Stimulated activated CD8-positive, alpha-beta memory T cell treated with anti-CD3 and anti-CD28 coated beads, Interleukin-12 subunit alpha, Interleukin-12 subunit beta, amount 100 ng/mL, for 1 hour (primary cell): Measurements from ENCODE around the gene SMIM34.
"Not testable (repeated sequence)": the region's sequence is repeated elsewhere in the genome, so short reads cannot be mapped to it uniquely, and the experiment has no call there.

ENCODE experiments used
- DNase-seq: peaks from one replicate; pipeline ENCODE4 v3.0.0-alpha.2; 2020; ENCODE audit warnings: low read depth

The SMIM34 gene, protein sequence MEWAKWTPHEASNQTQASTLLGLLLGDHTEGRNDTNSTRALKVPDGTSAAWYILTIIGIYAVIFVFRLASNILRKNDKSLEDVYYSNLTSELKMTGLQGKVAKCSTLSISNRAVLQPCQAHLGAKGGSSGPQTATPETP

DNA sequence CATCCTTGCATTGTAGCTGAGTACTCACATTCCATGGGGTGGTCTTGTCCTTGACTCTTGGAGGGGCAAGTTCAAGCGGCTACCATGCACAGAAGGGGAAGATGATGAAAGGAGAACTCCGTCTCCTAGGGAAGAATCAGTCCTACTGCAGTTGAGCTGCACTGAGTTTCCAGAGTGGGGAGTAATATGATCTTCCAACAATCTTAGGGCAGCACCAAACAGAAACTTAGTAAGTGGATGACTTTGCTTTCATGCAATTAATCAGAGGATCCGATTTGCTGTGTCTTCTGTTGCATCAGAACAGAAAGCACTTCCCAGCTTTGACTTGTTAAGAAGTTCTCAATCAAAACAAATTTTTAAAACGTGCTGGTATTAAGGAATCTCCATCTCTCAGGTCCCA, at the start of gene SMIM34:
TSS of gene SMIM34 (minus strand) at position 147 of the 400 bp plus-strand sequence. CDS start at position 35, 112 bp downstream.
- DNase-seq = not testable (repeated sequence)

DNA sequence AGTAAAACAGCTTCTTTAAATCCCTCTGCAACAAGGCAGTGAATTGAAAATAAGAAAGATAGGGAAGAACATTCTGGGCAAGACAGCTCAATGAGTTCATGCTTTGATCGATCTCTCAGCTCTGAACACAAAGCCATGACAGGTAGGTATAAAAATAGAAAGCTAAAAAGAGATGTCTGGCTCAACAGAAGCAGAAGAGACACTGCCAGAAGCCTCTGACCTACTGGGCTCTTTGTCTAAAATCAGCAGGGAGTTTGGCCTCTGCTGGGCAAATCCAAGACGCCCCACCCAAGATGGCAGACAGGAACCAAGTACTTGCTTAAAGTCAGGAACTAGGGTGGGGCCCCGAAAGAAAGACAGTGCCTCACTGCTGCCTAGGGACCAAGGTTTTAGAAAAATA, 43.6 kb upstream of the SMIM34 start:
- DNase-seq = not testable (repeated sequence)

DNA sequence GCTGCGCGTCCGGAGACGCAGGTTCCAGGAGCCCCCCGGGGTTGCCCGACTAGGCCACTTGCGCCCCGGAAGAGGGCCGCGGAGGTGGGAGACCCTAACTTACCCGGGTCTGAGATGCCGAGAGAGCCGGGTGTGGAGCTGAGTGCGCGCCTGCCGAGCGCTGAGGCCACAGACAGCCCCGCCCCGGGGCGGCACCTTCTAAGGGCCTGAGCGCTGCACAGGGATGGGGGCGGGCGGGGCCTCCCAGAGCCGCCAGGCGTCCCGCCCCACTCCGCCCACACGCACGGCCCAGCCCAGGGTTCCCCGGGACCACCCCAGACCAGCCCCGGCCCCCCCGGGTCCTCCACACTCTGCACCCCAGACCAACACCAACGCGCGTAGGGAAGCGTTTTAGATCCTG, 35.7 kb upstream of the SMIM34 start:
- not testable (repeated sequence) for DNase-seq

DNA sequence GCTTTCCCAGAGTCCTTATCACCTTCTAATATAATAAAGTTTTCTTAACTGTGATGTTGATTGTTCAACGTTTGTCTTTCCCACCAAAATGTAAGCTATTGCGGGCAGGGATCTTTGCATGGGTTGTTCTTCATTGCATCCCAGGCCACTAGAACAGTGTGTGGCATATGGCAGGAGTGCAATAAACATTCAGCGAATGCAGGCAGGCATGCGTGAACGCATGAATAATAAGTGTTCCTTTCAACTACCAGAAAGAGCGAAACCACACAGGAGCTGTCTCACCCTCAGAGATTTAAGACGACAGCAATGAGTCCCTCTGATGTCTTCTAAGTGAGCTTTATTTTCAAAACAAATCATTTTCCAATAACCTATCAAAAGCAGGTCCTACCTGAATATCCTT, 34.5 kb upstream of the SMIM34 start:
- DNase-seq = not testable (repeated sequence)

DNA sequence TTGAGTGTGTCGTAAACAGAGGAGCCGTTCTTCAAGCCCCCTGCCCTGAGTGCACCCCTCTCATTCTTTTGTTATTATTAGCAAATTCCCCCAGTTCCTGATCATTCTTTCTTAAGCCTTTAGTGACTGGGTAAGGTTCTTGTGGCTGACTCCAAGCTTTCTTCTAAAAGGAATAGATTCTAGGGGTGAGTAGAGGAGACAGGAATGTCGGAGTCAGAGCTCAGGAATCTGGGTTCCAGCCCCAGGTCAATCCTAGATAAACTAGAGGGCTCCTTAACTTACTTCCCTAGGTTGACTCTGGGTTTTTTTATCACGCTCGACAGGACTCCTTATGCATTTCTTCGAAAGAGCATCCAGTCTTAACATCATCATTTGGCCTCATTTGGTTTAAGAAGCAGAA, 32.4 kb upstream of the SMIM34 start:
- not testable (repeated sequence) for DNase-seq

DNA sequence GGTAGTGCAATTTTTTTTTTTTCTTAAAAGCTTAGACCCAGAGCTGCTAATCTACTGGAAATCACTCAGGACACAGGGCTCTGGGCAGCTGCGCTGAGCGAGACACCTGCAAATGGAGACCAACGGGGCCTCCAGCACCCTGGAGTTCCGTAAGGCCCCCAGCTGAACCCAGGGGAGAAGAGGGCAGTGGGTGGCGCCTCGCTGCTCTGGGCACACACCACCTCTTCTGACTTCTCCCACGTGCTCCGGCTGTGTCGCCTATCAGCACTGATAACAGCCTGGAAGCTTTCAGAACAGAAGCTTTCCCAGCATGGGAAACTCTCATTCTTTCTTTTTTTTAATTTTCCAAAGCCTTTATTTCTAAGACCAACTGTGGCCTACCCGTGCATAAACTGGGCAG, 31.9 kb upstream of the SMIM34 start:
- not testable (repeated sequence) for DNase-seq

DNA sequence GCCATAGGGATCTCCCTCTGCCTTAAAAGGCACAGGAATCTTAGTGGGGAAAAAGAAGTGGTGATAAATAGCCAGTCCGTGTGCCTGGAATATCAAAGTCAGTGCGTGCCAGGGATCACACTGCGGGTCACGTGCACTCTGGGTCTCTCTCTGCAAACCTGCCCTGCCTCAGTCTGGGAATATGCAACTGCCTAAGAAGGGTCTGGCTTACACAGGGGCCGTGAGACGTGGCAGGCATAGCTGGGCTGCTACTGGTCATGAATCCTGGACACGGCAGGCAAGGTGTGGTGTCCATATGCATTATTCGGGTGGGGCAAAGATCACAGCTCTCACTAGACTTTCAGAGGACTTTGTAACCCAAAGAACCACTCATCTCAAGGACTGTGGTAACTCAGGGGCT, 23.3 kb upstream of the SMIM34 start:
- not testable (repeated sequence) for DNase-seq

DNA sequence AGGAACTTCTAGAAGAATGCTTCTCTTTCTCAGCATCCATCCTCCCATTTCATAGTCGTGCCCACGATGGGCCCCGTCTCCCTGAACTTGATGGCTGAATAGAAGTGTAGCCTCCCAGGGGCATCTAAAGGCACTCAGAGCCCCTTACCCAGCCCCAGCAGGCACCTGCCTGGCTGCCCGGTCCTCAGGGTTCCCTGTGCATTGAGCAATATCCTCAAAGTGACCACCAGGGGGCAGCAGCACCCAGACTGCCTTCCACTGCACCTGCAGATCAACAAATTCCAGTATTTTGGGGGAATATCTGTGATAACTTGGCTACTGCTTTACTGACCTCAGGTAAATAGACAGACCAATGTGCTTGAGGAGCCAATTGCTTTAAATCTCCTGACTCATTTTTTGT, 19.7 kb upstream of the SMIM34 start:
- not testable (repeated sequence) for DNase-seq

DNA sequence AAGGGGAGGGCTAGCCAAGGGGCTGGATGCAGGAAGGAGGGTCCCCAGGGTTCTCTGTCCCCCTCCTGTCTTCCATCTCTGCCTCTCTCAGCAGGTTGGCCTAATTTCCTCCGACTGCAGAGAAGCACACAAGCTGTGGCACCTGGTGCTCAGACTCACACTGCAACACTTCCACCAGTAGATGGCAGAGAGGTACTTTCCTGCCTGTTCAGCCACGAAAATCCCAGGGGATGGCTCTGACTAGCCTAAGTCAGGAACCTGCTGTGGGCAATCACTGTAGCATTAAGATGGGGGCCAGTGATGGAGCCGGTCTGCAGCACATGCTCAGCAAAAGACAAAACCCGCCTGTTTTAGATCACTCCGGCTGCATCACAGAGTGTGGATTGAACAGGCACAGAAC, 6.0 kb upstream of the SMIM34 start:
- DNase-seq = not testable (repeated sequence)

DNA sequence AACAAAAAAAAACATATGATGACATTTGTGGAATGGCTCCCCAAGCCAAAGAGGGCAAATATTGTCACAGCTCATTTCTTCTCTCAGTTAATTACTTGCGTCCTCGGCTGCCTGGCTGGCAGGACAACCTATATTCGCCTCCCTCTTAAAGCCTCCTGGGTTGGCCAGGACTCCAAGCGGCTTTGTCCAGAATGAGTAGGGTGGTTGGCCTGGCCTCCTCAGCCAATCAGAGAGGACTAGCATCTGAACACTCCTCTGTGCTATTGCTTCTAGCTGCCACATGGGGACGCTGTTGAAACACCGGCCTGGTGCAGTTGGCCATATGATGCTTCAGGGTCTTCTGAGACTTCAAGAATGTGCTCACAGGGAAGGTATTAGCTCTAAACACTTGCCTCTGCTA, 4.7 kb upstream of the SMIM34 start:
- DNase-seq = not testable (repeated sequence)

DNA sequence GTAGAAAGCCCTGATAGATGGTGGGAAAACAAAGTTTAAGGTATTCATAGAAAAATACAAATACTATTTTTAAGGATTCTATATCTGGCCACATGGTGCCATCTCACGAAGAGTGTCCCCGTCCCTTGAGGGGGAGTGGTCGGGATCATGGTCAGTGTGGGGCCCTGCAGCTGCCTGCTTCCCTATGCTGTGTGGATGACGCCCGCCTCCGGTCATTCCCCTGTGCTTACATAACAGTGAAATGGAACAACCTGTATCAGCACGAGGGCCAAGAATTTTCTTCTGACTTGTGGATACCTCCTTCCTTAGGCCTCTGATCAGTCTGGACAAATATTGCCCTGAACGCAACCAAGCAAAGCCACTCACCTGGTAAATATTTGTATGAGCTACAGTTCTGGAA, 3.6 kb upstream of the SMIM34 start:
- not testable (repeated sequence) for DNase-seq

DNA sequence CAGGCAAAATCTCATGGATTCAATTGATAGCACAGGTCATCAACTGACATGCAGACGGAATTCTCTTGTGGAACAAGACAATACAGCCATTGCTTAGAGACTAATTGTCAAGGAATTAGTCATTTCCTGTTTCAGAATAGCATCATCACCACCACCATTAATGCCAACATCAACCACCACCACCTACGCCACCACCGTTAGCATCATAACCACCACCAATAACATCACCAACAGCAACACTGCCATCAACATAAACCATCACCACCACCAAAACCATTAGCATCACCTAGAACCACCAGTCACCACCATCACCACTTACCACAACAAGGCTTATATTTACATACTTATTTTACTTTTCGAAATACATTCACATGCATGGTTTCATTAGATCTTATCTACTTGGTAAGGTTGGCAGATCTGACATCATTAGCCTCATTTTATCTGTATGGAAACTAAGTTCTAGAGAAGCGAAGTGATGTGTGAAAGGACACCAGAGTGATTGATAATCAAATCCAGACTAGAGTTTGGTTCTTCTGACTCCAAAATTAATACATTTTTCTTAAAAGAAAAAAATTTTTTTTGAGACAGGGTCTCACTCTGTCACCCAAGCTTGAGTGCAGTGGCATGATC, 6.2 kb downstream of the SMIM34 start:
- DNase-seq = not testable (repeated sequence)

DNA sequence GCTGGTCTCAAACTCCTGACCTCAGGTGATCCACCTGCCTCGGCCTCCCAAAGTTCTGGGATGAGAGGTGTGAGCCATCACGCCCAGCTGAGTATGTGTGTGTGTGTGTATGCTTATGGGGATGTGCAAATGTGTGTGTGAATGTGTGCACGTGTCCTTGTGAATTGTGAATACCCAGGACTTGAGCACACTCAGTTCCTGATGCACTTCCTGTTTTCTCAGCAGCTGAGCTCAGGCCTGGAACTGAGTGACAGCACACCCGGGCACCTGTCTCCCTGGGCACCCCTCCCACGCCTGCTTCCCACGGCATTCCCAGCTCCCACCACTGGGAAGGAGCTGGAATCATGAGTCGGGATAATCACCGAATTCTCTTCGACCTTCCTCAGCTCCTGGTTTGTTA, 16.5 kb downstream of the SMIM34 start:
- not testable (repeated sequence) for DNase-seq

DNA sequence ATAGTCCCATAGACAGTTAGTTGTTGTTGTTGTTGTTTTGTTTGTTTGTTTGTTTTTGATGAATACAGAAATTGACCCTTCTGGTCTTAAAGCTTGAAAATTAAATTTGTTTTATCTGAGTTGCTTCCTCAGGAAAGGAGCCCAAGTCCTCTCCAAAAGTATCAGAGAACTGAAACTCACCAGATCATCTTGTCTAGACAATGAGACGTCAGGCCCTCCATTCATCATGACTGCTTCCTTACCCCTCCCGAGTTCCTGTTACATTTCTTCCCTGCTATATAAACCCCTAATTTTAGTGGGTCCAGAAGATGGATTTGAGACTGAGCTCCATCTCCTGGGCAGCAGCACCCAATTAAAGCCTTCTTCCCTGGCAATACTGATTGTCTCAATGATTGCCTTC, 17.1 kb downstream of the SMIM34 start:
- not testable (repeated sequence) for DNase-seq

DNA sequence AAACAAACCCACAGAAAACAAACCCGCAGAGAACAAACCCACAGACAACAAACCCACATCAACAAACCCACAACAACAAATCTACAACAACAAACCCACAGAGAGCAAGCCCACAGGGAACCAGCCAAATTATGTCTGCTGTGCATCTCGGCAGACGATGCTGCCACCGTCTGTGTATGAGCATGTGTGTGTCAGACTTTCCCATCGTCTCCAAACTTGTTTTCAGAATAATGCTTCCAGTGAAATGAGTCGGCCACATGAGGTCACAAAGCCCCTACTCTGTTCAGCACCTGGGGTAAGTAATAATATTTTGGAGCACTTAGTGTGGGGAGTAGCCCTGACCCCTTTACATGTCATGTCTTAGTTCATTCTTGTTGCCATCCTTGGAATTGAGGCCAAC, 17.6 kb downstream of the SMIM34 start:
- not testable (repeated sequence) for DNase-seq

DNA sequence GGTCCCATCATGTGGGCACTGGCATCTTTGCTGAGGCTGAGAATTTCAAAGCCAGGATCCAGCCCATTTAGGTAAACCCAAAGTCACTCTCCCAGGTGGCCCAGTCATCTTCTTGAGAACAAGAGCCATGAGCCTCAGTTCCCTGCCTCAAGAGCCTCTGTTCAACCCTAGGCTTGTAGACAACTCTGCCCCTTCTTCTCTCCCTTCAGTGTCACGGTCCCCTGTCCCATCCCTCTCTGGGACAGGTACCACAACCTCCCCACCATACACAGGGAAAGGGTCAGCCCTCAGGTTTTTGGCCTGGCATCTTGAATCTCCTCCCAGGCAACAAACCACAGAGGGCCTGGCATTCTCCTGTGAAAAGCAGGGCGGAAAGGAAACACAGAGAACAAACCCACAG, 18.1 kb downstream of the SMIM34 start:
- DNase-seq = not testable (repeated sequence)

DNA sequence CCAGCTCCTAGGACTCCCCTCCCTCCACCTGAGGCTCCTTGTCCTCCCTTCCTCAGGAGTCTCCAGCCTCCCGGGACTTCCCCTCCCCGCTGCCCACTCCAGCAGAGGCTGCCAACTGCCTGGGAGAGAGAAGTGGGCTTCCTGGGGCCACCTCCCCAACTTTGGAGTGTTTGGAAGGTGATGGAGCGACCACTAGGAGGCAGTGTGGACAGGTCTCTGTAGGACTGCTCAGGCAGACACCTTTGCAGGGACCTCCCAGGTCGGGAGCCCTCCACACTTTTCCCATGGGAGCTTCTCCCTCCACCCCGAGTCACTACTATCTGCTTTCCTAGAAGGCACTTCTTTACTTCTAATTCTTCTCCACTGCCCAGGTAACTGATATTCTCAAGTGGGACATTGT, 19.0 kb downstream of the SMIM34 start:
- not testable (repeated sequence) for DNase-seq

DNA sequence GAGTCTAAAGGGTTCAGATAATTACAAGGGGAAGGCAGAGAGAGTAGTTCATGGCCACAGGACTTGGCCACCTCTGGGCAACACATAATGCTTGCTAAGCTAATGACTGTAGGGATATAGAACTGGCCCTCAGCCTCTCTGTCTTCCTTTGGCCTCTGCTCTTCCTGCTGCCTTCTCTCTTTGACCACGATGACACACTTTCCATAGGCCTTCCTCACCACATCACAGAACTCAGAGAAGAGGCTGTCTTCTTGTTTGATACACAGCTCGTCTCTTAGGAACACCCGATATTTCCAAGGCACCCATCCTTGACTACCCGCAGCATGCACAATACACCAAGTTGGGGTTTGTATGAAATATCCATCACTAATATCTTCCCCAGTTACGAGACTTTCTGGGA, 23.2 kb downstream of the SMIM34 start:
- not testable (repeated sequence) for DNase-seq

DNA sequence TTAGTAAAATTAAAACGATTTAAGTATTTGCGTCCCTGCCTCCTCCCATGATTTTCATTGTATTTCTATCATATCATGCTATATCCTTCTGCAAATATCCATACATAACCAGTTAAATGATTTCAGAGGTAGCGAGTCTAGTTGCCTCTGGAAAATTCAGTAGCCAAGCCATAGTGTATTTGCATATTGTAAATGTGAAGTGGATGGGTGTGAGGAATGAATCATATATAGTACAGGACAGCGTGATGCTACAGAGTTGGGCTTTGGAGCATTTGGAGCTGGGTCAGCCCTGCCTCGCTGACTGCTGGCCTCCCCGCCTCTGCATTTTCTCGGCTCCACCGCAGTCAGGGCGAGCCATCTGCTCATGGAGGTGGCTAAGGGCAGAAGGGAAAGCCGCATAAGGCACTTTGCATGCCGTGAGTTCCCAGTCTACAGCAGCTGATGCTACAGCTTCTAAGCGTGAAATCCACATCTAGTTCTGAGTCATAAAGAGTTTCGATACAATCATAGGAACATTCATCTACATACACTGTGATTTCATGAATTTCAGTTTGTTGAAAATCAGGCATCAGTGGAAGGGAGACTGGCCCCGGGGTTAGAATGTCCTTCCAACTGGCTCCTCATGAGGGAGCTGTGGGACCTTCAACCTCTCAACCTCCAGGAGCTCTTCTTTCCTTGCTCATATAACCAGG, 39.9 kb downstream of the SMIM34 start:
- not testable (repeated sequence) for DNase-seq

DNA sequence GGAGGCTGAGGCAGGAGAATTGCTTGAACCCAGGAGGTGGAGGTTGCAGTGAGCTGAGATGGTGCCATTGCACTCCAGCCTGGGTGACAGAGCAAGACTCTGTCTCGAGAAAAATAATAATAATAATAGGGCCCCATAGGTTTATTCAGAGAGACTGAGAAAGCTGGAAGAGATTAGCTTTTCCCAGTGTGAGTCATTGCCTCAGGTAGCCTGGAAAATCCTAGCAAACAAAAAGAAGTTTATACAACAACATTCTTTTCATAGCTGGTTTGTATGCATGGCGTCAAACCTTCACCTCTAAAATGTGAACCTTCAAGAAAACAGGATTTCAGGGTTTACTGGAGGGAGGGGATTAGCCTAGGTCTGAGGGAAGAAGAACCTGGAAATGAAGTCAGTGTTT, 40.6 kb downstream of the SMIM34 start:
- DNase-seq = not testable (repeated sequence)

DNA sequence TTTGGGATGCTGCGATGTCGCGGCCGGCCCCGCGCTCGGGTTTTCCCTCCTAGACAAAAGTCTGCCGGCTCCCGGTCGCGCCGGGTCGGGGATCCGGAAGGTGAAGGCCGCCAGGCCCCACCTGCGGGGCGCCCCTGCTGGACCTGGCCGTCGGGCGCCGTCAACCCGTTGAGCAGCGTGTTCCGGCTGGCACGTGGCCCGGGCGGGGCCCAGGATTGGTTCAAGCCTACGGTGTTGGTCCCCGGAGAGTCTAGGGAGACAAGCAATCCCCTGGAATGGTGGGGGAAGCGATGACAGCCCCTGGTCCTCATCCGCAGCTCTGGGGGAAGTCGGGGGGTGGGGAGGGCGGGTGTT, 48.2 kb downstream of the SMIM34 start:
- not testable (repeated sequence) for DNase-seq

DNA sequence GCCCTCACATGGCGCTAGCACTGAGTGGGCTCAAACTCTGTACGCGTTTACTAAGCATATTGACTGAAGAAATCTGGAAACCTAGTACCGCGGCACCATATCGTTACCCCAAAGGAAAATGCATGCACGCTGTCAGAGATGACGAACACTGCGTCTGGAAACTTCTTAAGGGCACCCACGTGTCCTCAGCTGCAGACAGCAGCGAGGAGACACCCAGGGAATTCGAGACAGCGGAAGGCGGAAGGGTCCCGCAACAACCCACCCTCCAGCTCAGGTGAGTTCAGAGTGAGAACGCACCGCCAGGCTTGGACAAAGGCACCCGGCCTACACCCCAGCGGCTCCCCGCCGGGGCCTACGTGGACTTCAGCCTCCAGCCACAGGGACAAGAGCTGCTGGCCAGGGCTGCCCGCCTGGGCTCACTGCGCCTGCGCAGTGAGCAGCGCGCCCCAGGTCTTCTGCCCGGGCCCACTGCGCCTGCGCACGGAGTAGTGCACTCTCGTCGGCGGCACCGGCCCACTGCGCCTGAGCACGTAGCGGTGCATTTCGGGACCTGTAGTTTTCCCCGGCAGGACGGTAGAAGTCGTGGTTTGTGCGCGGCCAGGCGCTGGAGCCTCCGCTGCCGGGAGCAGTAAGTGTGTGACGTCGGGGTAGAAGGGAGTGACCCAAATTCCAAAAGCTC, 48.7 kb downstream of the SMIM34 start, which contains the start of gene SMIM11:
TSS of gene SMIM11 (plus strand) at position 568 of the 679 bp plus-strand sequence. CDS start 3,998 bp downstream, outside the sequence.
- DNase-seq = not testable (repeated sequence)

DNA sequence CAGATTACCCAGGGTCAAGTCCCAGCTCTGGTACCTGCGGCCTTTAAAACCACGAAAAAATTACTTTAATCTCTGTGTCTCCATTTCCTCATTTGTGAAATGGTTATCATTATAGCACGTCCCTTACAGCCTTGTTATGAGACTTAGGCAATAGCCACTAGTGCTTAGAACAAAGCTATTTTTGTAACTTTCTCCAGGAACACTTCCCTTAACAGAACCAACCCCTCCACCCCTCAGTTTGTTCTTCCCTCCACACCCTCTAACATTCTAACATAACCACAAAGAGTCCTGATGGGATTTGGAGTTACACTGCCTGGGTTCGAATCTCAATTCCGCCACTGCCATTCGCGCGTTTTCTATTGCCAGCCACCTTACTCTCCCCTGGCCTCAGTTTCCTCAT, 49.3 kb downstream of the SMIM34 start:
- not testable (repeated sequence) for DNase-seq
